Ascending aorta (tissue), 2 donors: ENCODE data around the gene AATK. TPM values are rescaled to one million over a fixed set of nuclear protein-coding genes. Genes with fewer than 3 reads are reported as not detected.

ENCODE experiments used
- DNase-seq, 2 donors: peaks; one replicate each; pipeline ENCODE4 v3.0.0-alpha.2; 2019; ENCODE audit warnings: low spot score in 2 of 2
- H3K27ac ChIP-seq, 2 donors: fragments of 200-600 bp; sonication (generic); one replicate each; pipeline ENCODE4 v1.5.1; 2016 to 2017; ENCODE audit warnings: mild to moderate bottlenecking in 1 of 2
- H3K27me3 ChIP-seq: fragments of 200-600 bp; sonication (generic); one replicate; pipeline ENCODE4 v1.5.1; 2017
- H3K36me3 ChIP-seq, 2 donors: fragments of 200-600 bp; sonication (generic); one replicate each; pipeline ENCODE4 v1.5.1; 2016
- H3K4me1 ChIP-seq, 2 donors: fragments of 200-600 bp; sonication (generic); one replicate each; pipeline ENCODE4 v1.5.1; 2016 to 2017; ENCODE audit warnings: mild to moderate bottlenecking in 1 of 2
- H3K4me3 ChIP-seq, 2 donors: fragments of 200-600 bp; sonication (generic); one replicate each; pipeline ENCODE4 v1.5.1; 2016 to 2017; ENCODE audit warnings: mild to moderate bottlenecking in 1 of 2
- H3K9me3 ChIP-seq, 2 donors: fragments of 200-600 bp; sonication (generic); one replicate each; pipeline ENCODE4 v1.5.1; 2016
- CTCF ChIP-seq, 3 experiments: fragments of 200-600 bp in 2 of 3; fragments of 450-650 bp in 1 of 3; sonication (generic) in 2 of 3; IDR thresholded peaks; one replicate each; pipeline ENCODE4 v1.5.1; 2016 to 2019; ENCODE audit warnings: antibody characterized with exemption in 3 of 3, mild to moderate bottlenecking in 1 of 3, moderate library complexity in 1 of 3
- intact Hi-C: fragments of 100-400 bp; cut with DNase I; formaldehyde crosslinking; loops from one replicate; pipeline ENCODE4 v1.15.1; 2023
- total RNA-seq: library from RNA; depleted of rRNA; stranded (reverse); fragments of >200 nt; gene quantifications from one replicate; pipeline ENCODE4 v1.1.0, GENCODE V29; 2016

The AATK gene
- total RNA-seq, 1 donor from 2014 or later = 20.6 TPM

DNA sequence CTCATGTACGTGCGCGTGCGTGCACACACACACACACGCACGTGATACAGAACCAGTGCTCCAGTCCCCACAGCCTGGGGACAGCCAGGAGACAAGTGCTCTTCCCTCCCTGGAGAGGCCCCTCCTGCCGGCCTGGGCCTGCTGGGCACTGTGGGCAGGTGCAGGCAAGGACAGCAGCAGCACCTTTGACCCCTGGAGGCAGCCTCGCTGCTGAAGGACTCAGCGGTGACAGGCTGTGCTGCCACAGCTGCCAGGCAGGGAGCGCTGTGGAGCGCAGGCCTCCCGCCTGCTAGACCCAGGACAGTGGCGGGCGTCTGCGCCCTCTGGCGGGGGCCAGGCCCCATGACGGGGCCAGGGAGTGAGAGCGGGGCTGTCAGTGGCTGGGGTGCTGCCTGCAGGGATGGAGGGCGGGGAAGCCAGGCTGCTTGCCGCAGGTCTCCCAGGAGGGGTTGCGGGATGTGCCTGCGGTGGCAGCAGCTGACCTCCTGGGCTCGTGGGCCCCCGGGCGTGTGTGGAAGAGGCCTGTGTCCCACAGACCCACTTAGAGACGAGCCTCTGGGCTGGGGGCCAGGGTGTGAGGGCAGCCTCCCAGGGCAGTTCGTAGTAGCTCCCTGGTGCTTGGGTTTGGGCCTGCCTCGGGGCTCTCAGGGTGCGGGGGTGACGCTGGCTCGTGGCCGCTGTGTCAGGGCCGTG, 64.3 kb downstream of the AATK start:
- Histone ChIP-seq H3K4me3 (no peak overlapping the region), H3K27ac (no peak overlapping the region), H3K9me3 (no peaks in the 10 kb centered on the region), H3K27me3 (no peaks in the 10 kb centered on the region), H3K4me1 (peaks cover 7 to 8% of the 10 kb centered on the region in 2 donors), H3K36me3 (no peaks in the 10 kb centered on the region)
- intact Hi-C loops = loop anchor here (1.0 kb wide), 2 partner anchors 77 to 674 kb away; no protein-coding TSS in a partner anchor
- peak; percentile 100 for TF ChIP-seq CTCF (IDR thresholded peaks at IDR 0.05)
- DNase-seq = peak; percentile 28 to 89

DNA sequence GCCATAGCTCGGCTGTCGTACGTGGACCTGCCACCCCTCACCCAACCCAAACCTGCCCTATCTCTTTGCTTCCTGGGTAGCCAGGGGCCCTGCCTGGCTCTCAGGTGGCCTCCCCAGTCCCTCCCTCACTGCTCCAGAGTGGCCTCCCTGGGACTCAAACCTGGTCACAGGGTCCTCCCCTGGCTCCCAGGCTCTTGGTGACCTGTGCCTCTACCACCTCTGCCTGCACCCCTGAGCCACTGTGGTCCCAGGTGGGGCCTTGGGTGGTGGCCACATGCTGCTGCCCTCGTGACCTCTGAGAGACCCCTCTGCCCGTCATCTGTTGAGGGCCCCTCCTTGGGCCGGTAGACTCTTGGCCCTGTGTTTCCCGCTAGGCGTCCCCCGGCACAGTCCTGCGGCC, 65.4 kb downstream of the AATK start:
- DNase-seq = no peak
- H3K9me3 ChIP-seq = no peaks in the 10 kb centered on the region
- H3K27me3 ChIP-seq = no peaks in the 10 kb centered on the region
- TF ChIP-seq CTCF (IDR thresholded peaks at IDR 0.05) = no peak
- no peaks in the 10 kb centered on the region for H3K36me3 ChIP-seq
- no peak overlapping the region for H3K4me3 ChIP-seq
- H3K4me1 ChIP-seq = peaks cover 8% of the 10 kb centered on the region in 2 donors
- intact Hi-C loops = loop anchor here (1.0 kb wide), 2 partner anchors 76 to 673 kb away; no protein-coding TSS in a partner anchor
- no peak overlapping the region for H3K27ac ChIP-seq

DNA sequence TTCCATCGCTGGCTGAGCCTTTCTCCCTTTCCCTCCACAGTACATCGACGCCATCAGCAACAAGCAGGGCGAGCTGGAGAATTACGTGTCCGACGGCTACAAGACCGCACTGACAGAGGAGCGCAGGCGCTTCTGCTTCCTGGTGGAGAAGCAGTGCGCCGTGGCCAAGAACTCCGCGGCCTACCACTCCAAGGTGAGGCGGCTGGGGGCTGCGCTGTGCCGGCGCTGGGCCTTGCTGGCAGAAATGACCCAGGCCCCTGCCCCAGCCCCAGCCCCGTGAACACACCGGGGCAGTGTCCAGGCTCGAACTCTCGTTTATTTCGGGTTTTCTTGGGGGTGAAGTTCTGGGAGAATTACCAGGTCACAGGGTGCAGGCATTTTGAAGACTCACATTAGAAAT, 66.1 kb downstream of the AATK start:
- Histone ChIP-seq H3K27me3 (no peaks in the 10 kb centered on the region), H3K4me3 (no peak overlapping the region), H3K27ac (no peak overlapping the region), H3K9me3 (no peaks in the 10 kb centered on the region), H3K4me1 (peaks cover 12 to 14% of the 10 kb centered on the region in 2 donors), H3K36me3 (no peaks in the 10 kb centered on the region)
- no peak for TF ChIP-seq CTCF (IDR thresholded peaks at IDR 0.05)
- intact Hi-C loops = loop anchor here (10.0 kb wide), 1 partner anchor 685 kb away; the partner anchor contains the start of gene ENDOV
- DNase-seq = no peak

DNA sequence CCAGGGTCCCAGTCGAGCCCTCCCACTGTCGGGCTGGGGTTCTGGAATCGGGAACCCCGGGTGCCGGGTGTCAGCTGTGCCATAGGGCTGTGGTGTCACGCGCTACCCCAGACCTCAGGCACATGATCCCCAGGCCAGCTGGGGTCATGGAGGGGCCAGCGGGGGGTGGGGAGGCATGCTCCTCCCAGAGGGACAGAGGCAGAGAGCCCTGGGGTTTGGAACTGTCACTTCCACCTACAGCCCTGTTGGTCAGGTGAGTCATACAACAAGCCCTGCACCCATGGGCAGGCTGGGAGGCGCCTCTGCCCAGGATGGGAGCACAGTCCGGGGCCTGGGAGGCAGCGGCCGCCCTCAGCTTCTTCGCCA, 68.1 kb downstream of the AATK start:
- TF ChIP-seq CTCF (IDR thresholded peaks at IDR 0.05) = no peak
- Histone ChIP-seq H3K4me1 (peaks cover 14 to 18% of the 10 kb centered on the region in 2 donors), H3K36me3 (no peaks in the 10 kb centered on the region), H3K4me3 (no peak overlapping the region), H3K9me3 (no peaks in the 10 kb centered on the region), H3K27me3 (no peaks in the 10 kb centered on the region), H3K27ac (no peak overlapping the region)
- intact Hi-C loops = loop anchor here (1.0 to 10.0 kb wide), 3 partner anchors 74 to 683 kb away; partner anchors contain the start of gene ENDOV
- peak in 1 of 2 donors; percentile 35 for DNase-seq

GRCh38 chr17:81097134-81097942, 68.7 kb downstream of the AATK start:
- H3K36me3 ChIP-seq = no peaks in the 10 kb centered on the region
- intact Hi-C loops = loop anchor here (1.0 to 10.0 kb wide), 3 partner anchors 73 to 683 kb away; partner anchors contain the start of gene ENDOV
- H3K4me1 ChIP-seq = peaks cover 14 to 18% of the 10 kb centered on the region in 2 donors
- H3K4me3 ChIP-seq = peak overlapping the region in 1 of 2 donors; percentile 44
- TF ChIP-seq CTCF (IDR thresholded peaks at IDR 0.05) = peak; percentile 72 to 84 (median 77)
- H3K27ac ChIP-seq = no peak overlapping the region
- no peaks in the 10 kb centered on the region for H3K9me3 ChIP-seq
- H3K27me3 ChIP-seq = no peaks in the 10 kb centered on the region
- DNase-seq = peak; percentile 39 to 92
